GM21526 (cell line): ENCODE data around the gene NCAN.

Experiments used
- ATAC-seq: cut with Tn5 transposase; IDR thresholded peaks from one replicate; pipeline ENCODE4 v1.9.1; 2021; ENCODE audit warnings: moderate library complexity; ENCODE audit not compliant: unreplicated experiment, low FRiP score

NCAN gene

DNA sequence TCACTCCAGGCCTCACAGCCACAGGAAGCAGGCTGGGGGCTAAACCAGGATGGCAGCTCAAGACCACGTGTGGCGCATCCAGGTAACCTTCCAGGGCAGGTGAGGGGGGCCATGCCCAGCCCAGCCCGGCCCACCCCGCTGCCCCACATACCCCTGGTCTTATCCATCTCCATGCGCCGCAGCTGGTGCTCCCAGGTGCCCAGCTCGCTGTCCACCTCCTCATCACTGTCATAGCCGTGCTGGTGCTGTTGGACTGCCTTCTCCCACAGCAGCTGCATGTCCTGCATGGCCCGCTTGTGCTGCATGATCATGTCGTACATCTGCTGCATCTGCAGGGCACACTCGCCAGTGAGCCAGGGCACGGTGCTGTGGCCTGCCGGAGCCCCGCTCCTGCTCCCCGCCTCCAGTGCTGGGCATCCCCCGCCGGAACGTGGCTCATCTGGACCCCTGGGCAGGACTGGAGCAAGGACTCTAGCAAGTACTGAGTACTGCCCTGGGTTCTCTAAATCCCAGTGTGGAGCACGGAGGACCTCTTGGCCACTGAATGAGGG, 67.4 kb downstream of the NCAN start:
- ATAC-seq, result no peak

DNA sequence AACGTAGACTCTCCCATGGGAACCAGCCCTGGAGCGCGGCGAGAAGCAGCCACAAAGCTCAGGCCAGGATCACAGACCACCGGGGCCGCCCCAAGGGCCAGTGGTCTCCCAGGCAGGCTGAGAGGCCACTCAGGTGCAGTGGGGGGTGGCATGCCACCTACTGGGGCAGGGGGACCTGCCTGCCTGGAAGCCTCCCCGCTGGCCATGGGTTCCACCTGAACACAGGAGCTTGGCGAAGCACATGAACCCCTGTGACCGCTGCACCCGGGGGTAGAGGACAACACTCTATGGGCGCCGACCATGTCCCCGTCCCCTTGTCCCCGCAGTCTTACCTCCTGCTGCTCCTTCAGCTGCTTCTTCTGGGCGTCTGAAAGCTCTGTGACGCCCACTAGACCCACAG, 68.1 kb downstream of the NCAN start:
- no peak for ATAC-seq

GRCh38 chr19:19280561-19280960, 68.8 kb downstream of the NCAN start:
- ATAC-seq, result no peak

GRCh38 chr19:19285686-19286085, 73.9 kb downstream of the NCAN start:
- ATAC-seq, result no peak

- no peak for ATAC-seq
Measured at GRCh38 chr19:19292607-19293006, 80.8 kb downstream of the NCAN start.

GRCh38 chr19:19294914-19295313, 83.2 kb downstream of the NCAN start:
- no peak for ATAC-seq

GRCh38 chr19:19296953-19297689, 85.4 kb downstream of the NCAN start:
- ATAC-seq, result no peak

DNA sequence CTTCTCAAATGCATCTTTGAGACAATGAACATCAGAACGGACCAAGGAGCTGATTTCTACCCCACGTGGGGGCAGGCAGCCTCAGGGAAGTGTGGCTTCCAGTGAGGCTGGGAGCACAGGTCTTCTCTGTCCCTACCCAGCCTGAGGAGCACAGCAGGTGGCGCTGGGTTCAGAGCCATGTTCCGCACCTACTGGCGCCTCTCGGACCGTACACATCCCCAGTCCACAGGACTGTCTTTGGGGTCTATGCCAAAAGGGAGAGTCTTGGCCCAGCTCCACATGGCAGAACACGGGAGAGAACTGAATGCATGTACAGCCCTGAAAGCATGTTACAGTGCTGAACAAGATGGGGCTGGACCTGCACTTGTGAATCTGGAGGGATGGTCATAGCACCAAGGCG, 86.0 kb downstream of the NCAN start:
- no peak for ATAC-seq

DNA sequence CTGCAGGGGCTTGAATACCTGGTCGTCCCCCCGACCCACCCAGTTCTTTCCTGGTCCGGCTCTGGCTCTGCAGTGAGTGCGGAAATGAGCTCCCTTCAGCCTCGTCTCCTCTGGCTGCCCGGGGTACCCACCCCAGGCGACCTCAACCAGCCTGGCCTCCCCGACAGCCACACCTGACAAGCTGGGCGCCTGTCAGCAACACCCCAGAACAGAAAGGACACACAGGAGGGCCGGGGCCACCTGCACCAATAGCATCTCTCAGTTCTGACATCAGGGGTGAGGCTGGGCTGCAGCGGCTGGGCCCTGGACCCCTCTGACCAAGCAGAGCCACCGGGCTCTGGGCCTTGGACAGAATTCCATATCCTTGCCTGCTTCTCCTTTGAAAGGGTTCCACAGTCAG, 88.9 kb downstream of the NCAN start:
- ATAC-seq, result no peak
